ENCODE data around the gene THAP3.
"Not testable (repeated sequence)": the region's sequence is repeated elsewhere in the genome, so short reads cannot be mapped to it uniquely, and the experiment has no call there.

THAP3 gene

DNA sequence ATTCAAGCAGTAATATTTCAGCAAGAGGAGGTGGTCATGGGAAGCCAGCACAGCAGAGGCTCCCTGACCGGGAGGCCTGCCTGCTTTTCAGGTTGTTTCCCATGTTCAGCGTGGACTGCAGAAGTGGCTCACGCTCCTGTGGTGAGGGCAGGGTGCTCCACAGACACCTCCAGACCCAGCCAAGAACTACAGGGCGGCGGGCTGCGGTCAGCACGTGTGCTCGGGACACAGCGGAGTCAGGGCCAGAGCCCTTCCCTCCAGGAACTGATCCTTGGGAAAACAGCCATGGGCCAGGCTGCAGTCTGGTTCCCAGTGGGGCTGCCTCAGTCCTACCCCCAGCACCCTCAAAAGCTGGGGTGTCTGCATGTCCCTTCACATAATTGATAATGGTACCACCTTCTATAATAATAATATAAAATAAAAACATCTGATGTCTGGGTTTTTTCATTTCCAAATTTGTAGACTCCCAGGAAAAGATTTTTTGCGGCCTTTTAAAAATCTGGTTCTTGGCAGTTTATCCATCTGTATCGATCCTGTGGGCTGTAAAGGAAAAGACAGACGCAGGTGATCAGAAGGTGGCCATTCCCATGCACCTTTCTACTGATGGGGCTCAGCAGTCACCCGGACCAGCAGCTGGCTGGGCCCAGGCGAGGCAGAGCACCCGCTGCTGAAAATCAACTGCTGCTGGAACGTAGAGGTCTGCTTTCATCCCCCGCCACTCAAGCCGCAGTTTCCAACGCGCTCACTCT is 10.7 kb downstream of the THAP3 start:
- H3K14ac ChIP-seq (ENCODE audit: low read length in 2 of 2), result no peak overlapping the region
- 95% methylated on average over 19 of the region's 20 CpGs for WGBS

DNA sequence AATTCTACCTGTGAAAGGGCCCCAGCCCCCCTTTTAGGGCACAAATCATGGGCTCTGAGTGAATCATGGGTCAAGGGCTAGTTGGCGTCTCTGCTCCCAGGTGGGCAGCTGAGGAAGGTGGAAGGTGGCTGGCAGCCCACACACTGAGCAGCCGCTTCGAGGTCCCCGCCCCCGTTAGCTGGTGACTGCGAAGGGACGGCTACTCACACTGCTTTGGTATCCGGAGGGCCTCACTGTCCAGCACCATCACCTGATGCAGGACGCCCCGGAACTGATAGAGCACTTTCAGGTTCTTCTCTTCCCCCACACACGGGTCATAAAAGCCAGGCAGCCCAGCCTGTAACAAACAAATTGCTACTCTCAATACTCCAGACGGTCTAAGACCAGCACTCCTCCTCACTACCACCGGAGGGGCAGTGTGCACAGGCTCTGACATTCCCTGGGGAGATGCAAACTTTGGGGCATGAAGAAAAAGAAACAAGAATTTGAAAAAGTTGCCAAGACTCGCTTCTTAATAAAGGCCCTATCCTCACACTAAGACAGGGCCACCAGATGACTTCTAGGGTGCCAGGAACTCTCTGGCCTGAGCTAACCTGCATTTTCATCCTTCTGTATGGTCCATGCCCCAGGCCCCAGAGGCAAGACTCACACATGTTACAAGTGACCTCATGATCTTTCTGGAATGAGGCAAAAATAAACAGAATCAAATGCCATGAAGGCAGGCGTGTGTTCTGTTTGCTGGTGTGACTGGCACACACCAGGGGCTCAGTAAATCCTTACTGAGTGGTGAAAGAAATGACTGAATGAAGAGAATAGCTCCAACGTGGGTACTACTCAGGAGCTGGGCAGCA is 11.5 kb downstream of the THAP3 start:
- no peak overlapping the region for H4K91ac ChIP-seq (ENCODE audit: low read length)
- peak overlapping the region; percentile 62 for H4K8ac ChIP-seq (ENCODE audit: low read length)
- no peak overlapping the region for H3K27ac ChIP-seq (ENCODE audit: low read length, poor library complexity, severe bottlenecking)
- H2BK5ac ChIP-seq (ENCODE audit: low read depth, low read length, poor library complexity, severe bottlenecking), result no peak overlapping the region
- peak; percentile 7 for DNase-seq
- no peak overlapping the region for H3K23ac ChIP-seq (ENCODE audit: low read length in 2 of 2)
- no peak overlapping the region for H3K14ac ChIP-seq (ENCODE audit: low read length in 2 of 2)
- no peak overlapping the region for H2BK12ac ChIP-seq (ENCODE audit: low read length in 2 of 2)
- no peak overlapping the region for H3K4ac ChIP-seq (ENCODE audit: low read depth in 1 of 2, low read length in 2 of 2)
- no peak overlapping the region for H3K18ac ChIP-seq (ENCODE audit: low read depth in 1 of 2, low read length in 2 of 2)
- H3K9ac ChIP-seq (ENCODE audit: low read length), result no peak overlapping the region
- H3K4me1 ChIP-seq (ENCODE audit: control insufficient read depth, insufficient read depth, low read depth, low read length), result peaks cover 2% of the 10 kb centered on the region
- peaks cover 78 to 79% of the 10 kb centered on the region in 2 experiments for H3K36me3 ChIP-seq (ENCODE audit: control insufficient read depth in 1 of 2, insufficient read depth in 2 of 2, low read depth in 1 of 2, low read length in 2 of 2)
- no peak overlapping the region for H3K4me3 ChIP-seq (ENCODE audit: insufficient read depth in 1 of 2, low read depth in 1 of 2, low read length in 2 of 2)
- no peaks in the 10 kb centered on the region for H3K9me3 ChIP-seq (ENCODE audit: control insufficient read depth, low read length)
- no peak overlapping the region for H2AK5ac ChIP-seq (ENCODE audit: low read length, severe bottlenecking)
- no peaks in the 10 kb centered on the region for H3K27me3 ChIP-seq (ENCODE audit: control insufficient read depth in 1 of 2, insufficient read depth in 1 of 2, low read length in 2 of 2)
- 87% methylated on average over 16 of the region's 16 CpGs for WGBS
- peaks cover 5% of the 10 kb centered on the region for H3K79me1 ChIP-seq (replicated peaks; ENCODE audit: low read length, poor library complexity, severe bottlenecking)
- H2AFZ ChIP-seq (ENCODE audit: low read depth, low read length), result no peak overlapping the region
- H2BK120ac ChIP-seq (ENCODE audit: low read depth, low read length), result no peak overlapping the region
- H3K4me2 ChIP-seq (ENCODE audit: low read length, poor library complexity, severe bottlenecking), result no peak overlapping the region
- H2BK15ac ChIP-seq (ENCODE audit: low read depth, poor library complexity, severe bottlenecking), result no peak overlapping the region

More for the DNA sequence above, 10.7 kb downstream of the THAP3 start:
- no peak overlapping the region for H4K91ac ChIP-seq (ENCODE audit: low read length)
- H3K27ac ChIP-seq (ENCODE audit: low read length, poor library complexity, severe bottlenecking), result no peak overlapping the region
- H2BK15ac ChIP-seq (ENCODE audit: low read depth, poor library complexity, severe bottlenecking), result no peak overlapping the region
- H3K36me3 ChIP-seq (ENCODE audit: control insufficient read depth in 1 of 2, insufficient read depth in 2 of 2, low read depth in 1 of 2, low read length in 2 of 2), result peaks cover 78 to 86% of the 10 kb centered on the region in 2 experiments
- DNase-seq, result no peak
- H3K4me3 ChIP-seq (ENCODE audit: insufficient read depth in 1 of 2, low read depth in 1 of 2, low read length in 2 of 2), result no peak overlapping the region
- H3K79me1 ChIP-seq (replicated peaks; ENCODE audit: low read length, poor library complexity, severe bottlenecking), result peaks cover 5% of the 10 kb centered on the region
- H3K27me3 ChIP-seq (ENCODE audit: control insufficient read depth in 1 of 2, insufficient read depth in 1 of 2, low read length in 2 of 2), result no peaks in the 10 kb centered on the region
- no peak overlapping the region for H2BK12ac ChIP-seq (ENCODE audit: low read length in 2 of 2)
- no peak overlapping the region for H4K8ac ChIP-seq (ENCODE audit: low read length)
- H3K4me2 ChIP-seq (ENCODE audit: low read length, poor library complexity, severe bottlenecking), result no peak overlapping the region
- no peak overlapping the region for H3K4ac ChIP-seq (ENCODE audit: low read depth in 1 of 2, low read length in 2 of 2)
- no peak overlapping the region for H2BK5ac ChIP-seq (ENCODE audit: low read depth, low read length, poor library complexity, severe bottlenecking)
- no peak overlapping the region for H2BK120ac ChIP-seq (ENCODE audit: low read depth, low read length)
- H3K23ac ChIP-seq (ENCODE audit: low read length in 2 of 2), result no peak overlapping the region
- H3K4me1 ChIP-seq (ENCODE audit: control insufficient read depth, insufficient read depth, low read depth, low read length), result peaks cover 2% of the 10 kb centered on the region
- no peak overlapping the region for H3K9ac ChIP-seq (ENCODE audit: low read length)
- no peak overlapping the region for H3K18ac ChIP-seq (ENCODE audit: low read depth in 1 of 2, low read length in 2 of 2)
- H2AK5ac ChIP-seq (ENCODE audit: low read length, severe bottlenecking), result no peak overlapping the region
- no peak overlapping the region for H2AFZ ChIP-seq (ENCODE audit: low read depth, low read length)
- no peaks in the 10 kb centered on the region for H3K9me3 ChIP-seq (ENCODE audit: control insufficient read depth, low read length)

DNA sequence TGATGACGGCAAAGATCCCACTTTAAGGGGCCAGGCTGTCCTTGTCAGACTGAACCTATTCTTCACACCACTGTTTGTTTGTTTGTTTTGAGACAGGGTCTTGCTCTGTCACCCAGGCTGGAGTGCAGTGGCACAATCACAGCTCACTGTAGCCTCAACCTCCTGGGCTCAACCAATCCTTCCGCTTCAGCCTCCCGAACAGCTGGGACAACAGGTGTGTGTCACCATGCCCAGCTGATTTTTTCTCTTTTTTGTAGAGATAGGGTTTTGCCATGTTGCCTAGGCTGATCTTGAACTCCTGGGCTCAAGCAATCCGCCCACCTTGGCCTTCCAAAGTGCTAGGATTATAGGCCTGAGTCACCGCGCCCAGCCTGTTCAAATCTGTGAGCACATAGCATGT is 12.1 kb downstream of the THAP3 start:
- not testable (repeated sequence) for H3K4ac ChIP-seq (ENCODE audit: low read depth in 1 of 2, low read length in 2 of 2); H2AK5ac ChIP-seq (ENCODE audit: low read length, severe bottlenecking); H3K18ac ChIP-seq (ENCODE audit: low read depth in 1 of 2, low read length in 2 of 2); H2BK5ac ChIP-seq (ENCODE audit: low read depth, low read length, poor library complexity, severe bottlenecking); H3K4me2 ChIP-seq (ENCODE audit: low read length, poor library complexity, severe bottlenecking); DNase-seq; H3K4me1 ChIP-seq (ENCODE audit: control insufficient read depth, insufficient read depth, low read depth, low read length); H3K27me3 ChIP-seq (ENCODE audit: control insufficient read depth in 1 of 2, insufficient read depth in 1 of 2, low read length in 2 of 2); H3K4me3 ChIP-seq (ENCODE audit: insufficient read depth in 1 of 2, low read depth in 1 of 2, low read length in 2 of 2); H2BK15ac ChIP-seq (ENCODE audit: low read depth, poor library complexity, severe bottlenecking); H2AFZ ChIP-seq (ENCODE audit: low read depth, low read length); H4K91ac ChIP-seq (ENCODE audit: low read length); H3K27ac ChIP-seq (ENCODE audit: low read length, poor library complexity, severe bottlenecking); H3K23ac ChIP-seq (ENCODE audit: low read length in 2 of 2); H3K79me1 ChIP-seq (replicated peaks; ENCODE audit: low read length, poor library complexity, severe bottlenecking); H3K14ac ChIP-seq (ENCODE audit: low read length in 2 of 2); H4K8ac ChIP-seq (ENCODE audit: low read length); H2BK12ac ChIP-seq (ENCODE audit: low read length in 2 of 2); H3K9ac ChIP-seq (ENCODE audit: low read length); H3K9me3 ChIP-seq (ENCODE audit: control insufficient read depth, low read length); H2BK120ac ChIP-seq (ENCODE audit: low read depth, low read length)
- WGBS, result 94% methylated on average over 6 of the region's 6 CpGs
- H3K36me3 ChIP-seq (ENCODE audit: control insufficient read depth in 1 of 2, insufficient read depth in 2 of 2, low read depth in 1 of 2, low read length in 2 of 2), result peaks cover 79 to 81% of the 10 kb centered on the region in 2 experiments

DNA sequence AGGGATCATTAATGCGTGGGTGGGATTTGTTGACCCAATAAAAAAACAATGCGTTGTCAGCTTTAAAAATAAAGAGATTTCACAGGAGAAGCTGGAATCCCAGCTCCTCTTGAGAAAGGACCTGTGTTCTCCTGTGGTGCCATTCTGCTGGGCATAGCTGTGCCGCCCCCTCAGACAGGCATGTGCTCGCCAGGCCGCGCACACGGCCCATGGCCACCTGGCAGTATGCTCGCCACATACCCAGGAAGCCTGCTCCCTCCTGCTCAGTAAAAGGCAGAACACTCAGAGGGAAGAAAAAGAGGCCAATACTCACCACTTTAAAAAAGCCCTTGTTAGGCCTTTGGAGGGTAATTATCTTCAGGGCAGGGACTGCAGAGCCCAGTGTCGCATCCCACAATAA is 13.1 kb downstream of the THAP3 start:
- H4K91ac ChIP-seq (ENCODE audit: low read length), result no peak overlapping the region
- H3K14ac ChIP-seq (ENCODE audit: low read length in 2 of 2), result no peak overlapping the region
- H3K9ac ChIP-seq (ENCODE audit: low read length), result peak overlapping the region; percentile 55
- no peak overlapping the region for H2BK12ac ChIP-seq (ENCODE audit: low read length in 2 of 2)
- no peaks in the 10 kb centered on the region for H3K27me3 ChIP-seq (ENCODE audit: control insufficient read depth in 1 of 2, insufficient read depth in 1 of 2, low read length in 2 of 2)
- H3K4me1 ChIP-seq (ENCODE audit: control insufficient read depth, insufficient read depth, low read depth, low read length), result peaks cover 2% of the 10 kb centered on the region
- H3K4me2 ChIP-seq (ENCODE audit: low read length, poor library complexity, severe bottlenecking), result no peak overlapping the region
- H2BK15ac ChIP-seq (ENCODE audit: low read depth, poor library complexity, severe bottlenecking), result no peak overlapping the region
- no peaks in the 10 kb centered on the region for H3K9me3 ChIP-seq (ENCODE audit: control insufficient read depth, low read length)
- no peak overlapping the region for H3K4ac ChIP-seq (ENCODE audit: low read depth in 1 of 2, low read length in 2 of 2)
- no peak overlapping the region for H3K27ac ChIP-seq (ENCODE audit: low read length, poor library complexity, severe bottlenecking)
- no peak for DNase-seq
- no peak overlapping the region for H3K23ac ChIP-seq (ENCODE audit: low read length in 2 of 2)
- peaks cover 1% of the 10 kb centered on the region for H3K79me1 ChIP-seq (replicated peaks; ENCODE audit: low read length, poor library complexity, severe bottlenecking)
- no peak overlapping the region for H2AK5ac ChIP-seq (ENCODE audit: low read length, severe bottlenecking)
- no peak overlapping the region for H4K8ac ChIP-seq (ENCODE audit: low read length)
- no peak overlapping the region for H3K18ac ChIP-seq (ENCODE audit: low read depth in 1 of 2, low read length in 2 of 2)
- H3K36me3 ChIP-seq (ENCODE audit: control insufficient read depth in 1 of 2, insufficient read depth in 2 of 2, low read depth in 1 of 2, low read length in 2 of 2), result peaks cover 80 to 82% of the 10 kb centered on the region in 2 experiments
- WGBS, result 99% methylated on average over 9 of the region's 9 CpGs
- no peak overlapping the region for H2BK120ac ChIP-seq (ENCODE audit: low read depth, low read length)
- no peak overlapping the region for H2BK5ac ChIP-seq (ENCODE audit: low read depth, low read length, poor library complexity, severe bottlenecking)
- H2AFZ ChIP-seq (ENCODE audit: low read depth, low read length), result no peak overlapping the region
- peak overlapping the region in 1 of 2 experiments; percentile 39 for H3K4me3 ChIP-seq (ENCODE audit: insufficient read depth in 1 of 2, low read depth in 1 of 2, low read length in 2 of 2)
